ENCODE data around the gene CFL1. TPM values are rescaled to one million over a fixed set of nuclear protein-coding genes. Genes with fewer than 3 reads are reported as not detected.
"Not testable (repeated sequence)": the region's sequence is repeated elsewhere in the genome, so short reads cannot be mapped to it uniquely, and the experiment has no call there.

Gene CFL1
- total and polyA plus RNA-seq, 9 donors, result 215 to 693 (median 476) TPM

- DNase-seq, result no peak
- Histone ChIP-seq H3K4me1 (ENCODE audit: insufficient read depth) (peaks cover 1% of the 10 kb centered on the region), H3K27ac (no peak overlapping the region), H3K4me3 (no peak overlapping the region), H3K27me3 (no peaks in the 10 kb centered on the region), H3K36me3 (no peaks in the 10 kb centered on the region), H3K9me3 (no peaks in the 10 kb centered on the region)
- 17 to 27% (median 22%) methylated on average over 16 of the region's 16 CpGs for WGBS, 3 donors
- intact Hi-C loops (cut with DNase I), result no loop called here
- TF ChIP-seq POLR2A (IDR thresholded peaks at IDR 0.05), result no peak
- TF ChIP-seq EP300 (IDR thresholded peaks at IDR 0.05), result no peak
- TF ChIP-seq CTCF (IDR thresholded peaks at IDR 0.05), result no peak
Observed at GRCh38 chr11:65849771-65850216, 8.2 kb downstream of the CFL1 start.

GRCh38 chr11:65849366-65849765 lies 8.6 kb downstream of the CFL1 start:
- H3K27me3 ChIP-seq, result no peaks in the 10 kb centered on the region
- no peak overlapping the region for H3K27ac ChIP-seq
- no peaks in the 10 kb centered on the region for H3K9me3 ChIP-seq
- no peaks in the 10 kb centered on the region for H3K36me3 ChIP-seq
- 50 to 62% (median 59%) methylated on average over 8 of the region's 8 CpGs for WGBS, 3 donors
- TF ChIP-seq CTCF (IDR thresholded peaks at IDR 0.05), result no peak
- peak in 1 of 5 donors; percentile 26 for DNase-seq
- peaks cover 1% of the 10 kb centered on the region for H3K4me1 ChIP-seq (ENCODE audit: insufficient read depth)
- H3K4me3 ChIP-seq, result no peak overlapping the region
- intact Hi-C loops (cut with DNase I), result no loop called here

- H3K9me3 ChIP-seq; H3K4me3 ChIP-seq; DNase-seq; H3K27ac ChIP-seq; H3K4me1 ChIP-seq (ENCODE audit: insufficient read depth); intact Hi-C loops (cut with DNase I); H3K27me3 ChIP-seq; H3K36me3 ChIP-seq: not testable (repeated sequence)
- WGBS, 3 donors, result 32 to 47% (median 32%) methylated on average over 7 of the region's 7 CpGs
Observed at GRCh38 chr11:65848693-65849092, 9.3 kb downstream of the CFL1 start.

- DNase-seq, result no peak
- Histone ChIP-seq H3K9me3 (no peaks in the 10 kb centered on the region), H3K36me3 (no peaks in the 10 kb centered on the region), H3K27ac (no peak overlapping the region), H3K4me1 (ENCODE audit: insufficient read depth) (peaks cover 1% of the 10 kb centered on the region), H3K27me3 (no peaks in the 10 kb centered on the region), H3K4me3 (no peak overlapping the region)
- 58 to 88% (median 75%) methylated on average over 3 of the region's 3 CpGs for WGBS, 3 donors
- intact Hi-C loops (cut with DNase I), result no loop called here
- no peak for TF ChIP-seq EP300 (IDR thresholded peaks at IDR 0.05)
- TF ChIP-seq POLR2A (IDR thresholded peaks at IDR 0.05), result no peak
- no peak for TF ChIP-seq CTCF (IDR thresholded peaks at IDR 0.05)
Observed at GRCh38 chr11:65847746-65848145, 10.2 kb downstream of the CFL1 start.

GRCh38 chr11:65844231-65844872 lies 13.6 kb downstream of the CFL1 start:
- intact Hi-C loops (cut with DNase I), result no loop called here
- 77 to 84% (median 82%) methylated on average over 10 of the region's 10 CpGs for WGBS, 3 donors

More at GRCh38 chr11:65844231-65844872, 13.6 kb downstream of the CFL1 start:
- Histone ChIP-seq H3K4me1 (ENCODE audit: insufficient read depth) (no peaks in the 10 kb centered on the region), H3K27ac (no peak overlapping the region), H3K9me3 (no peaks in the 10 kb centered on the region), H3K4me3 (no peak overlapping the region), H3K36me3 (no peaks in the 10 kb centered on the region), H3K27me3 (no peaks in the 10 kb centered on the region)
- TF ChIP-seq CTCF (IDR thresholded peaks at IDR 0.05), result no peak
- TF ChIP-seq POLR2A (IDR thresholded peaks at IDR 0.05), result no peak
- TF ChIP-seq EP300 (IDR thresholded peaks at IDR 0.05), result no peak
- no peak for DNase-seq

All from ovary (tissue), 9 donors.